HCT116 (cell line): Measurements from ENCODE around the gene SFTPA1. TPM values are rescaled to one million over a fixed set of nuclear protein-coding genes. Genes with fewer than 3 reads are reported as not detected.

Experiments
- ATAC-seq: fragments of 200-7000 bp; cut with Tn5 transposase; 2 replicates; pipeline ENCODE4 v1.9.1; 2020; ENCODE audit warnings: mild to moderate bottlenecking, moderate library complexity
- BruUV-seq: library from RNA; stranded (reverse); fragments of 400-500 nt; replicated peaks from 2 replicates; lab custom pipeline; 2021; lab: Mats Ljungman, UMichigan
- CTCF ChIA-PET: fragments of 300-600 bp; sonication (Branson Sonifier 250); formaldehyde crosslinking; loops from one replicate; lab custom pipeline; 2021; ENCODE audit warnings: antibody characterized with exemption; lab: Charles Lee
- POLR2A ChIA-PET: fragments of 300-600, 350-600 bp; sonication (Branson Sonifier 250); formaldehyde crosslinking; loops from one replicate; lab custom pipeline; 2021; ENCODE audit warnings: antibody characterized with exemption; lab: Charles Lee
- RAD21 ChIA-PET, 2 experiments: fragments of 300-600 bp; sonication (Branson Sonifier 250); formaldehyde crosslinking; loops; one replicate each; lab custom pipeline; 2023; ENCODE audit warnings: low total read pairs in 2 of 2; ENCODE audit not compliant: uncharacterized antibody in 2 of 2, unreplicated experiment in 2 of 2, low non-redundant PET in 1 of 2; lab: Charles Lee
- DNase-seq: peaks from one replicate; pipeline ENCODE4 v3.0.0-alpha.2; 2010; ENCODE audit warnings: low read depth, low spot score
- H2AFZ ChIP-seq: fragments of 200-600 bp; shearing (Covaris generic), sonication (generic); 2 replicates; pipeline ENCODE4 v1.6.1; 2017; ENCODE audit warnings: low read depth, mixed run types, mixed read lengths, antibody characterized with exemption, low read length; ENCODE audit not compliant: poor library complexity, severe bottlenecking
- H3K27ac ChIP-seq: 2 replicates; pipeline ENCODE4 v1.5.1; 2012; ENCODE audit warnings: low read depth, low read length
- H3K27me3 ChIP-seq: fragments of 200-600 bp; sonication (generic); 2 replicates; pipeline ENCODE4 v1.6.1; 2016; ENCODE audit warnings: mixed run types, low read length, mixed read lengths; ENCODE audit not compliant: insufficient read depth
- H3K36me3 ChIP-seq, 2 experiments: fragments of 200-500 bp in 1 of 2; fragments of 200-600 bp in 1 of 2; sonication (Bioruptor generic) in 1 of 2; sonication (generic) in 1 of 2; 2 replicates each; pipeline versions ENCODE4 v1.5.1 to v1.6.1; 2014 to 2016; ENCODE audit warnings: low read length in 2 of 2, inconsistent platforms in 1 of 2, mixed read lengths in 1 of 2, mixed run types in 1 of 2; ENCODE audit not compliant: insufficient read depth in 2 of 2, control insufficient read depth in 1 of 2
- H3K4me1 ChIP-seq, 2 experiments: fragments of 200-600 bp in 1 of 2; sonication (generic) in 1 of 2; 2 replicates each; pipeline versions ENCODE4 v1.5.1 to v1.6.1; 2012 to 2017; ENCODE audit warnings: low read length in 2 of 2, inconsistent platforms in 1 of 2, mild to moderate bottlenecking in 1 of 2, mixed read lengths in 1 of 2, mixed run types in 1 of 2, moderate library complexity in 1 of 2; ENCODE audit not compliant: insufficient read depth in 2 of 2, control insufficient read depth in 1 of 2
- H3K4me2 ChIP-seq: fragments of 200-600 bp; sonication (generic); 2 replicates; pipeline ENCODE4 v1.6.1; 2017; ENCODE audit warnings: mixed run types, low read length, mixed read lengths
- H3K4me3 ChIP-seq, 2 experiments: fragments of 200-600 bp in 1 of 2; sonication (generic) in 1 of 2; replicated peaks in 1 of 2; 2 replicates each; pipeline ENCODE4 v1.5.1; 2011 to 2016; ENCODE audit warnings: low read length in 2 of 2, control low read depth in 1 of 2, low read depth in 1 of 2, mild to moderate bottlenecking in 1 of 2, mixed read lengths in 1 of 2, mixed run types in 1 of 2
- H3K79me2 ChIP-seq: fragments of 200-600 bp; sonication (generic); 2 replicates; pipeline ENCODE4 v1.6.1; 2017; ENCODE audit warnings: mild to moderate bottlenecking, mixed run types, low read length, moderate library complexity, mixed read lengths; ENCODE audit not compliant: insufficient read depth
- H3K9ac ChIP-seq: fragments of 200-600 bp; sonication (generic); 2 replicates; pipeline ENCODE4 v1.6.1; 2016; ENCODE audit warnings: low read length, mixed read lengths
- H3K9me2 ChIP-seq: fragments of 200-600 bp; sonication (generic), shearing (Covaris generic); 2 replicates; pipeline ENCODE4 v1.6.1; 2017; ENCODE audit warnings: mixed run types, mild to moderate bottlenecking, moderate library complexity; ENCODE audit not compliant: insufficient read depth
- H3K9me3 ChIP-seq, 2 experiments: fragments of 200-500 bp in 1 of 2; fragments of 200-600 bp in 1 of 2; sonication (Bioruptor generic) in 1 of 2; sonication (generic) in 1 of 2; 2 replicates each; pipeline ENCODE4 v1.6.1; 2014 to 2017; ENCODE audit warnings: low read length in 2 of 2, mixed read lengths in 2 of 2, inconsistent platforms in 1 of 2, low read depth in 1 of 2, mild to moderate bottlenecking in 1 of 2, mixed run types in 1 of 2, moderate library complexity in 1 of 2; ENCODE audit not compliant: control insufficient read depth in 1 of 2, insufficient read depth in 1 of 2
- H4K20me1 ChIP-seq: fragments of 200-600 bp; sonication (generic), shearing (Covaris generic); 2 replicates; pipeline ENCODE4 v1.6.1; 2017; ENCODE audit warnings: mixed run types, mild to moderate bottlenecking, moderate library complexity; ENCODE audit not compliant: insufficient read depth
- SRF ChIP-seq: IDR thresholded peaks from 2 replicates; pipeline ENCODE4 v1.6.1; 2012; ENCODE audit warnings: low read depth
- TCF7L2 ChIP-seq: IDR thresholded peaks from 2 replicates; pipeline ENCODE4 v1.7.0; 2011; ENCODE audit warnings: borderline replicate concordance, inconsistent platforms; ENCODE audit not compliant: insufficient read depth, insufficient read length; ENCODE audit errors: extremely low read depth
- YY1 ChIP-seq: IDR thresholded peaks from 2 replicates; pipeline ENCODE4 v1.6.1; 2011; ENCODE audit warnings: low read length, low read depth, moderate library complexity, mild to moderate bottlenecking; ENCODE audit not compliant: insufficient replicate concordance; ENCODE audit errors: extremely low read depth
- ZBTB33 ChIP-seq: IDR thresholded peaks from 2 replicates; pipeline ENCODE4 v1.6.1; 2011; ENCODE audit warnings: mild to moderate bottlenecking, low read length, moderate library complexity; ENCODE audit not compliant: insufficient replicate concordance; ENCODE audit errors: extremely low read depth
- intact Hi-C: fragments of 100-400 bp; cut with micrococcal nuclease; formaldehyde crosslinking; loops from 2 replicates; pipeline ENCODE4 v1.10.0; 2022
- total RNA-seq: library from RNA; stranded (reverse); gene quantifications from one replicate; pipeline ENCODE4 v1.2.1, GENCODE V29; 2021; ENCODE audit not compliant: unreplicated experiment

The SFTPA1 gene
- total RNA-seq, 1 experiment from 2014 or later, result 6.5 TPM

- H2AFZ ChIP-seq, result no peak overlapping the region
- RAD21 ChIA-PET, result no interaction called here
- BruUV-seq, result no TSS peak
- no peaks in the 10 kb centered on the region for H4K20me1 ChIP-seq
- H3K79me2 ChIP-seq, result no peaks in the 10 kb centered on the region
- H3K9me3 ChIP-seq, result no peaks in the 10 kb centered on the region
- DNase-seq (no peak), ATAC-seq (no peak)
- H3K36me3 ChIP-seq, result no peaks in the 10 kb centered on the region
- H3K9ac ChIP-seq, result no peak overlapping the region
- intact Hi-C loops, result no loop called here
- no peak overlapping the region for H3K4me3 ChIP-seq
- H3K9me2 ChIP-seq, result no peaks in the 10 kb centered on the region
- CTCF ChIA-PET, result no interaction called here
- peaks cover 0 to 7% of the 10 kb centered on the region in 2 experiments; a peak in 1 of 4 replicates for H3K4me1 ChIP-seq
- no peak overlapping the region for H3K27ac ChIP-seq
- POLR2A ChIA-PET, result no interaction called here
- no peaks in the 10 kb centered on the region for H3K27me3 ChIP-seq
- H3K4me2 ChIP-seq, result no peak overlapping the region
- TF ChIP-seq SRF, result no peak
- no peak for TF ChIP-seq TCF7L2
- TF ChIP-seq ZBTB33, result no peak
- TF ChIP-seq YY1, result no peak
Measured at GRCh38 chr10:79628083-79628482, 17.3 kb downstream of the SFTPA1 start.
